ENCODE data around the gene UGT1A5. TPM values are rescaled to one million over a fixed set of nuclear protein-coding genes. Genes with fewer than 3 reads are reported as not detected.

The UGT1A5 gene
- total RNA-seq, 4 donors from 2014 or later = 0.56 to 3.2 (median 1.2) TPM

DNA sequence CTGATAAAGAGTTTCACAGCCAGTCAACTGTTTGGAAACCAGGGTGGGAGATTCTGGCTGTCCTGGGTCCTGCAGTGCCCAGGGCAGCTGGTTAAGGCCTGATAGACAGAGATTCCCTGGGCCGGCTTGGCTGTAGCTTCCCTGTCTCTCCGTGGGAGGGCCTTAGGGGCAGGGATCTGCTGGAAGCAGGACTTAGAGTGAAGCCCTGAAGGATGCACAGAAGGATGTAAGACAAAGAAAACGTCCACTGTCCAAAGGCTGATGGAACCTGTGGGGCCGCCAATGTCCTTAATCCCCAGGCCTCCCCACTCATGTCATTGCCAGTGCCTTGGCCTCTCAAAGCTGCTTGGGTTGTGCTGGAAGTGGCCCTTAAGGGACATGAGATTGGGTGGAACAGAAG lies 98.4 kb downstream of the UGT1A5 start:
- Histone ChIP-seq H3K36me3 (no peaks in the 10 kb centered on the region), H3K4me3 (no peak overlapping the region), H3K9me3 (no peaks in the 10 kb centered on the region), H3K4me1 (no peaks in the 10 kb centered on the region), H3K27ac (no peak overlapping the region), H3K27me3 (peaks cover 12% of the 10 kb centered on the region)
- TF ChIP-seq POLR2A (IDR thresholded peaks at IDR 0.05) (no peak), POLR2AphosphoS5 (IDR thresholded peaks at IDR 0.05) (no peak), EP300 (IDR thresholded peaks at IDR 0.05) (no peak)
- TF ChIP-seq, protein P1, sequence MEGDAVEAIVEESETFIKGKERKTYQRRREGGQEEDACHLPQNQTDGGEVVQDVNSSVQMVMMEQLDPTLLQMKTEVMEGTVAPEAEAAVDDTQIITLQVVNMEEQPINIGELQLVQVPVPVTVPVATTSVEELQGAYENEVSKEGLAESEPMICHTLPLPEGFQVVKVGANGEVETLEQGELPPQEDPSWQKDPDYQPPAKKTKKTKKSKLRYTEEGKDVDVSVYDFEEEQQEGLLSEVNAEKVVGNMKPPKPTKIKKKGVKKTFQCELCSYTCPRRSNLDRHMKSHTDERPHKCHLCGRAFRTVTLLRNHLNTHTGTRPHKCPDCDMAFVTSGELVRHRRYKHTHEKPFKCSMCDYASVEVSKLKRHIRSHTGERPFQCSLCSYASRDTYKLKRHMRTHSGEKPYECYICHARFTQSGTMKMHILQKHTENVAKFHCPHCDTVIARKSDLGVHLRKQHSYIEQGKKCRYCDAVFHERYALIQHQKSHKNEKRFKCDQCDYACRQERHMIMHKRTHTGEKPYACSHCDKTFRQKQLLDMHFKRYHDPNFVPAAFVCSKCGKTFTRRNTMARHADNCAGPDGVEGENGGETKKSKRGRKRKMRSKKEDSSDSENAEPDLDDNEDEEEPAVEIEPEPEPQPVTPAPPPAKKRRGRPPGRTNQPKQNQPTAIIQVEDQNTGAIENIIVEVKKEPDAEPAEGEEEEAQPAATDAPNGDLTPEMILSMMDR (IDR thresholded peaks at IDR 0.05) = no peak
- 88% methylated on average over 4 of the region's 4 CpGs for WGBS
- peak; percentile 33 to 43 for DNase-seq (ENCODE audit: low spot score in 2 of 2)

- no peak overlapping the region for H3K27ac ChIP-seq
- no peaks in the 10 kb centered on the region for H3K4me1 ChIP-seq
- DNase-seq (ENCODE audit: low spot score in 2 of 2) = peak; percentile 16 to 37
- H3K4me3 ChIP-seq = no peak overlapping the region
- peaks cover 12% of the 10 kb centered on the region for H3K27me3 ChIP-seq
- WGBS = 91% methylated on average over 6 of the region's 8 CpGs
- no peaks in the 10 kb centered on the region for H3K9me3 ChIP-seq
- no peak for TF ChIP-seq POLR2A (IDR thresholded peaks at IDR 0.05)
- TF ChIP-seq, protein P1 (IDR thresholded peaks at IDR 0.05) = no peak
- H3K36me3 ChIP-seq = no peaks in the 10 kb centered on the region
Observed at GRCh38 chr2:233811732-233812131, 99.0 kb downstream of the UGT1A5 start.

DNA sequence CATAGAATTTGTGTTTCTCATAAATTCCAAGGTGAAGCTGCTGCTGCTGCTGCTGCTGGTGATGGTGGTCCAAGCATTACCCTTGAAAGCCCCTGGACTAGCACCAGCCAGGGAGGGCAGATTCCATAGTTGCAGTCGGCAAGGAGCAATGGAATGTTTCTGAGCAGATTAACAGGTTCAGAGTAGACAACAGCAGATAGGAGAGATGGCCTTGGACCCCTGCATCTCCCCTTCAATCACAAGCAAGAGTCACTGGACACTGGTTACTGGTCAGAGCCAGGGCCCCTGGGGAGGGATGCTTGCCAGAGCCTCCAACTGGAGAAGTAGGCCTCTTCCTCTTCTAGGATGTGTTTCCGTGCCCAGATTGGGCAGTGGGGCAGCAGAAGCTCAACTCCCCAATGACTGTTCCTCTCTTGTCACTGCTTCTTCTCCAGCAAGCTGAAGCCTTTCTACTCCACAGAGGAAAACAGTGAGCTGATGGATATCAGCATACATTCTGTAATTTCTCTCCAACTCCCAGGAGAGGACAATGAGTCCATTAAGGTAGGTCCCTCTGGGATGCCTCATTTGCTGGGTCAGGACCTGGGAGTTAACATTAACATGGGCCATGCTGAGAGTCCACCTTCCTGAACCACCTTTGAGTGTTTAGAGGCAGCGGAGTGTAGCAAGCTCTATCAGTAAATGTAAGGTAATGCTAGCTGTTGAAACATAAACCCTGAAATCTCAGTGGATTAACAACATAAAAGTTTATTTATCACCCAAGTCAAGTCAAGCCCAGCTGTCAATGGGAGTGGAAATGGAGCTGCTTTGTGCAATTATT lies 100.7 kb downstream of the UGT1A5 start:
- Histone ChIP-seq H3K36me3 (no peaks in the 10 kb centered on the region), H3K4me1 (no peaks in the 10 kb centered on the region), H3K27ac (no peak overlapping the region), H3K27me3 (peaks cover 8% of the 10 kb centered on the region), H3K4me3 (no peak overlapping the region), H3K9me3 (no peaks in the 10 kb centered on the region)
- TF ChIP-seq, protein P1 (IDR thresholded peaks at IDR 0.05) = no peak
- TF ChIP-seq EP300 (IDR thresholded peaks at IDR 0.05) (no peak), POLR2AphosphoS5 (IDR thresholded peaks at IDR 0.05) (no peak)
- peak; percentile 25 to 34 for DNase-seq (ENCODE audit: low spot score in 2 of 2)
- 72% methylated on average over 3 of the region's 3 CpGs for WGBS

GRCh38 chr2:233814056-233814835 lies 101.5 kb downstream of the UGT1A5 start:
- no peak overlapping the region for H3K27ac ChIP-seq
- no peaks in the 10 kb centered on the region for H3K36me3 ChIP-seq
- DNase-seq (ENCODE audit: low spot score in 2 of 2) = peak; percentile 26 to 58
- H3K4me1 ChIP-seq = no peaks in the 10 kb centered on the region
- peaks cover under 1% of the 10 kb centered on the region for H3K27me3 ChIP-seq
- no peaks in the 10 kb centered on the region for H3K9me3 ChIP-seq
- no peak overlapping the region for H3K4me3 ChIP-seq
- no peak for TF ChIP-seq POLR2A (IDR thresholded peaks at IDR 0.05)
- TF ChIP-seq, protein P1 (IDR thresholded peaks at IDR 0.05) = no peak
- no peak for TF ChIP-seq POLR2AphosphoS5 (IDR thresholded peaks at IDR 0.05)
- TF ChIP-seq EP300 (IDR thresholded peaks at IDR 0.05) = no peak
- 42% methylated on average over 2 of the region's 2 CpGs for WGBS

GRCh38 chr2:233815861-233816260 lies 103.2 kb downstream of the UGT1A5 start:
- TF ChIP-seq POLR2AphosphoS5 (IDR thresholded peaks at IDR 0.05) (no peak), EP300 (IDR thresholded peaks at IDR 0.05) (no peak), POLR2A (IDR thresholded peaks at IDR 0.05) (no peak)
- TF ChIP-seq, protein P1 (IDR thresholded peaks at IDR 0.05) = no peak
- H3K27ac ChIP-seq = no peak overlapping the region
- no peaks in the 10 kb centered on the region for H3K27me3 ChIP-seq
- H3K4me3 ChIP-seq = no peak overlapping the region
- no peaks in the 10 kb centered on the region for H3K9me3 ChIP-seq
- no peaks in the 10 kb centered on the region for H3K4me1 ChIP-seq
- H3K36me3 ChIP-seq = no peaks in the 10 kb centered on the region
- WGBS = 70% methylated on average over 6 of the region's 6 CpGs
- DNase-seq (ENCODE audit: low spot score in 2 of 2) = no peak

Measured in suprapubic skin (tissue), 4 donors.